Measurements from ENCODE around the gene TOM1L2.

- TF ChIP-seq TAF1 (IDR thresholded peaks at IDR 0.05; ENCODE audit: low read depth) (no peak), RAD21 (conservative IDR thresholded peaks at IDR 0.05) (no peak)
These were observed 50.8 kb downstream of the TOM1L2 start for GRCh38 chr17:17921192-17922069.

All from neural cell (in vitro differentiated cells).